Erythroblast (primary cell): ENCODE results near the gene BIN1.

Experiments
- GATA1 ChIP-seq: IDR thresholded peaks from 2 replicates; pipeline ENCODE4 v1.6.1; 2011; ENCODE audit warnings: low read depth, mild to moderate bottlenecking, control low read depth, low read length, moderate library complexity
- POLR2A ChIP-seq: IDR thresholded peaks from 2 replicates; pipeline ENCODE4 v1.6.1; 2011; ENCODE audit warnings: mild to moderate bottlenecking, low read length

- no peak for TF ChIP-seq POLR2A
- no peak for TF ChIP-seq GATA1
Observed at GRCh38 chr2:127055786-127056076, 51.2 kb downstream of the BIN1 start.
